MM.1S (cell line): ENCODE measurements around the gene CABLES1.

Source experiments
- EZH2 ChIP-seq: fragments of 300-600 bp; sonication (generic); optimal IDR thresholded peaks from 2 replicates; pipeline ENCODE3; 2017; ENCODE audit warnings: low read depth, mild to moderate bottlenecking, antibody characterized with exemption, low read length, mixed read lengths
- EZH2phosphoT487 ChIP-seq: fragments of 300-600 bp; sonication (generic); IDR thresholded peaks from 2 replicates; pipeline ENCODE4 v1.6.1; 2018; ENCODE audit warnings: antibody characterized with exemption, low read length
- TF ChIP-seq, protein P1 (sequence below): fragments of 300-600 bp; sonication (generic); IDR thresholded peaks from 2 replicates; pipeline ENCODE4 v1.5.1; 2016; ENCODE audit warnings: antibody characterized with exemption, low read length, mixed read lengths

DNA sequence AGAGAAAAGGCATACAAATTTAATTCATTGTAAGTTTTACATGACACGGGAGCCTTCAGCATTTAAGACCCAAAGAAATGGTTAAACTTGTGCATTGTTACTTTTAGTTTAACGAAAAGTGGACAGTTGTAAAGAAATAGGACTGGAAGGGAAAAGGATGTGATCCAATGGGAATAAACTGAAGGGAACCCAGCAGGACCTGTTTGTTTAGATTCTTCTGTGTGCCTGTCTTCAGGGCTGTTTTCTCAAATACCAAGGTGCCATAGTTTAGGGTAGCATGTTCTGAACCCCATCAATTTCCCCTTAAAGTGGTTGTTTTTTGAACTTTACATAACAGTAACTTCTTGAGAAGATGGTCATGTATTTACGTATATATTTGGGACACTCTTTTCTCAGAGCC, 30.3 kb upstream of the CABLES1 start:
- TF ChIP-seq, protein P1, sequence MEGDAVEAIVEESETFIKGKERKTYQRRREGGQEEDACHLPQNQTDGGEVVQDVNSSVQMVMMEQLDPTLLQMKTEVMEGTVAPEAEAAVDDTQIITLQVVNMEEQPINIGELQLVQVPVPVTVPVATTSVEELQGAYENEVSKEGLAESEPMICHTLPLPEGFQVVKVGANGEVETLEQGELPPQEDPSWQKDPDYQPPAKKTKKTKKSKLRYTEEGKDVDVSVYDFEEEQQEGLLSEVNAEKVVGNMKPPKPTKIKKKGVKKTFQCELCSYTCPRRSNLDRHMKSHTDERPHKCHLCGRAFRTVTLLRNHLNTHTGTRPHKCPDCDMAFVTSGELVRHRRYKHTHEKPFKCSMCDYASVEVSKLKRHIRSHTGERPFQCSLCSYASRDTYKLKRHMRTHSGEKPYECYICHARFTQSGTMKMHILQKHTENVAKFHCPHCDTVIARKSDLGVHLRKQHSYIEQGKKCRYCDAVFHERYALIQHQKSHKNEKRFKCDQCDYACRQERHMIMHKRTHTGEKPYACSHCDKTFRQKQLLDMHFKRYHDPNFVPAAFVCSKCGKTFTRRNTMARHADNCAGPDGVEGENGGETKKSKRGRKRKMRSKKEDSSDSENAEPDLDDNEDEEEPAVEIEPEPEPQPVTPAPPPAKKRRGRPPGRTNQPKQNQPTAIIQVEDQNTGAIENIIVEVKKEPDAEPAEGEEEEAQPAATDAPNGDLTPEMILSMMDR, result no peak
- TF ChIP-seq EZH2 (no peak), EZH2phosphoT487 (no peak)
